ENCODE measurements around the gene MEIOB. TPM values are rescaled to one million over a fixed set of nuclear protein-coding genes. Genes with fewer than 3 reads are reported as not detected.

Gene MEIOB
- total RNA-seq, 3 donors from 2014 or later (not counting 1 experiment from before 2014, with no cell fraction given) = not detected

DNA sequence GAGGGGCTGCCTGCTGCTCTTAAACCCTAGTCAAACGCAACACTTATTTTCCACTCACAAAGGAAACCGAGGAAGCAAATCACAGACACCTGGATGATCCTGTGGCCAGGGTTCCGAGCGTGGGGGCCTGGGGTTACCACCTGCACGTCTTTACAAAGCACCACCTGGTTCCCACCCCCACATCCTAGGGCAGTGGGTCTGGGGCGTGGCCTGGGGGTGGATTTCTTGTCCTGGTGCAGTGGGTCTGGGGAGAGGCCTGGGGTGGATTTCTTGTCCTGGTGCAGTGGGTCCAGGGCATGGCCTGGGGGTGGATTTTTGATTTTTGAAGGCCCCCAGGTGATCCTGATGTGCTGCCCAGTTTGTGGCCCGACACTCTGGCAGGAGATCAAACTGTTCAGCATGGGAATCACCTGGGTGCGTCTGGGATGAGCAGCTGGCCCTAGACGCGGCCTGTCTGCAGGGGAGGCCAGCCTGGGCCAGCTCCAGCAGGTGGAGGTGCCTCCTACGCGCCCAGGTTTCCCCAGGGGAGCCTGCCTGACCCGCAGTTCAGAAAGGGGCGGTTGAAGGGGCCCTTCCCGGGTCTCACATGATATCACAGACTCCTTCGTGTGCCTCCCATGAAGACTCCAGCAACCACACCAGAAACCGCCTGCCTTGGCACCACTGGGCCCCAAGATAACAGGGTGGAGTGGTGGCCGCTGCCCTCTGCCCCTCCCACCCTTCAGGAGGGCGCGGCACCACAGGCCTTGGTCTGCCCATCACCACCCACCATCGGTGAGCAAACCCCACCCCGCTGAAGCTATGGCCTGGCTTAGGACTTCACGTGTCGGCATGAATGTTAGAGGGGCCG lies 51.6 kb downstream of the MEIOB start:
- no peaks in the 10 kb centered on the region for H3K9me3 ChIP-seq (ENCODE audit: control insufficient read depth, insufficient read depth, low read length)
- H3K27ac ChIP-seq (ENCODE audit: low read length) = no peak overlapping the region
- Mint-ChIP-seq H3K36me3 (no peaks in the 10 kb centered on the region), H3K4me3 (no peak overlapping the region), H3K9me3 (no peaks in the 10 kb centered on the region), H3K4me1 (peaks cover 0 to 11% of the 10 kb centered on the region in 2 donors), H3K27me3 (ENCODE audit: low read depth in 2 of 2) (no peaks in the 10 kb centered on the region), H3K27ac (no peak overlapping the region)
- H3K27me3 ChIP-seq (ENCODE audit: control insufficient read depth, insufficient read depth, low read length) = no peaks in the 10 kb centered on the region
- intact Hi-C loops (cut with micrococcal nuclease) = no loop called here
- ATAC-seq = no peak
- H3K36me3 ChIP-seq (ENCODE audit: control insufficient read depth, insufficient read depth, low read length) = peaks cover 47% of the 10 kb centered on the region
- TF ChIP-seq, protein P1, sequence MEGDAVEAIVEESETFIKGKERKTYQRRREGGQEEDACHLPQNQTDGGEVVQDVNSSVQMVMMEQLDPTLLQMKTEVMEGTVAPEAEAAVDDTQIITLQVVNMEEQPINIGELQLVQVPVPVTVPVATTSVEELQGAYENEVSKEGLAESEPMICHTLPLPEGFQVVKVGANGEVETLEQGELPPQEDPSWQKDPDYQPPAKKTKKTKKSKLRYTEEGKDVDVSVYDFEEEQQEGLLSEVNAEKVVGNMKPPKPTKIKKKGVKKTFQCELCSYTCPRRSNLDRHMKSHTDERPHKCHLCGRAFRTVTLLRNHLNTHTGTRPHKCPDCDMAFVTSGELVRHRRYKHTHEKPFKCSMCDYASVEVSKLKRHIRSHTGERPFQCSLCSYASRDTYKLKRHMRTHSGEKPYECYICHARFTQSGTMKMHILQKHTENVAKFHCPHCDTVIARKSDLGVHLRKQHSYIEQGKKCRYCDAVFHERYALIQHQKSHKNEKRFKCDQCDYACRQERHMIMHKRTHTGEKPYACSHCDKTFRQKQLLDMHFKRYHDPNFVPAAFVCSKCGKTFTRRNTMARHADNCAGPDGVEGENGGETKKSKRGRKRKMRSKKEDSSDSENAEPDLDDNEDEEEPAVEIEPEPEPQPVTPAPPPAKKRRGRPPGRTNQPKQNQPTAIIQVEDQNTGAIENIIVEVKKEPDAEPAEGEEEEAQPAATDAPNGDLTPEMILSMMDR (IDR thresholded peaks at IDR 0.05) = no peak
- peaks cover 6% of the 10 kb centered on the region for H3K4me1 ChIP-seq (ENCODE audit: control insufficient read depth, insufficient read depth, low read length)
- no peak overlapping the region for H3K4me3 ChIP-seq (ENCODE audit: low read length)
- WGBS (ENCODE audit: insufficient coverage) = 93% methylated on average over 24 of the region's 25 CpGs
- no peak for DNase-seq

GRCh38 chr16:1819611-1820010 lies 52.4 kb downstream of the MEIOB start:
- Histone ChIP-seq H3K4me3 (ENCODE audit: low read length) (no peak overlapping the region), H3K27ac (ENCODE audit: low read length) (no peak overlapping the region), H3K36me3 (ENCODE audit: control insufficient read depth, insufficient read depth, low read length) (peaks cover 47% of the 10 kb centered on the region), H3K4me1 (ENCODE audit: control insufficient read depth, insufficient read depth, low read length) (peaks cover under 1% of the 10 kb centered on the region), H3K9me3 (ENCODE audit: control insufficient read depth, insufficient read depth, low read length) (no peaks in the 10 kb centered on the region), H3K27me3 (ENCODE audit: control insufficient read depth, insufficient read depth, low read length) (no peaks in the 10 kb centered on the region)
- DNase-seq (no peak), ATAC-seq (no peak)
- H3K27ac Mint-ChIP-seq = no peak overlapping the region
- H3K9me3 Mint-ChIP-seq = no peaks in the 10 kb centered on the region
- TF ChIP-seq, protein P1 (IDR thresholded peaks at IDR 0.05) = no peak
- intact Hi-C loops (cut with micrococcal nuclease) = no loop called here
- no peaks in the 10 kb centered on the region for H3K27me3 Mint-ChIP-seq (ENCODE audit: low read depth in 2 of 2)
- no peaks in the 10 kb centered on the region for H3K36me3 Mint-ChIP-seq
- WGBS (ENCODE audit: insufficient coverage) = 99% methylated on average over 15 of the region's 15 CpGs
- H3K4me3 Mint-ChIP-seq = no peak overlapping the region
- H3K4me1 Mint-ChIP-seq = peaks cover 0 to 8% of the 10 kb centered on the region in 2 donors

- H3K9me3 ChIP-seq (ENCODE audit: control insufficient read depth, insufficient read depth, low read length) = no peaks in the 10 kb centered on the region
- H3K27me3 Mint-ChIP-seq (ENCODE audit: low read depth in 2 of 2) = no peaks in the 10 kb centered on the region
- no peak overlapping the region for H3K27ac ChIP-seq (ENCODE audit: low read length)
- H3K4me1 ChIP-seq (ENCODE audit: control insufficient read depth, insufficient read depth, low read length) = no peaks in the 10 kb centered on the region
- 96% methylated on average over 35 of the region's 35 CpGs for WGBS (ENCODE audit: insufficient coverage)
- intact Hi-C loops (cut with micrococcal nuclease) = no loop called here
- TF ChIP-seq, protein P1 (IDR thresholded peaks at IDR 0.05) = no peak
- no peaks in the 10 kb centered on the region for H3K9me3 Mint-ChIP-seq
- H3K27me3 ChIP-seq (ENCODE audit: control insufficient read depth, insufficient read depth, low read length) = no peaks in the 10 kb centered on the region
- no peak overlapping the region for H3K4me3 ChIP-seq (ENCODE audit: low read length)
- no peak for DNase-seq
- H3K36me3 Mint-ChIP-seq = no peaks in the 10 kb centered on the region
- no peak for ATAC-seq
- H3K27ac Mint-ChIP-seq = no peak overlapping the region
- no peak overlapping the region for H3K4me3 Mint-ChIP-seq
- peaks cover 0 to 4% of the 10 kb centered on the region in 2 donors for H3K4me1 Mint-ChIP-seq
- peaks cover 47% of the 10 kb centered on the region for H3K36me3 ChIP-seq (ENCODE audit: control insufficient read depth, insufficient read depth, low read length)
Observed at GRCh38 chr16:1818873-1819525, 53.0 kb downstream of the MEIOB start.

Measured in natural killer cell (primary cell).